HG03159 (cell line): ENCODE data around the gene TENM4.

ENCODE experiments used
- ATAC-seq: cut with Tn5 transposase; IDR thresholded peaks from one replicate; pipeline ENCODE4 v1.9.1; 2021; ENCODE audit warnings: mild to moderate bottlenecking, moderate library complexity; ENCODE audit not compliant: unreplicated experiment

Gene TENM4

DNA sequence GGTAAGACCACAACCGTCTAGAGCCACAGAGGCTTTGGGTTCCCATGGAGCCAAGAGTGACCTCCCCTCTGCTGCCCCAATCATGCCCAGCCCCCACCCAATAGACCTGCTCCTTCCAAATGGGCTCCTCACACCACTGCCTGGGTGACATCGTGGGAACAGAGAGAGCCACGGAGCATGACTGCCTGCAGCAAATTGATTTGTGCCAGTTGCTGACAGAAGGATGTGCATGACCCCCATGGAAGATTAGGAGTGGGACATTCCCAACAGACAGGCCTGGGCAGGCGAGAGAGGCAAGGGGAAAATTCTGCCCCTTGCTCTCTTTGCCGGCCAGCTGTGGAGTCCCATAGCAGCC lies 88.5 kb downstream of the TENM4 start:
- no peak for ATAC-seq

DNA sequence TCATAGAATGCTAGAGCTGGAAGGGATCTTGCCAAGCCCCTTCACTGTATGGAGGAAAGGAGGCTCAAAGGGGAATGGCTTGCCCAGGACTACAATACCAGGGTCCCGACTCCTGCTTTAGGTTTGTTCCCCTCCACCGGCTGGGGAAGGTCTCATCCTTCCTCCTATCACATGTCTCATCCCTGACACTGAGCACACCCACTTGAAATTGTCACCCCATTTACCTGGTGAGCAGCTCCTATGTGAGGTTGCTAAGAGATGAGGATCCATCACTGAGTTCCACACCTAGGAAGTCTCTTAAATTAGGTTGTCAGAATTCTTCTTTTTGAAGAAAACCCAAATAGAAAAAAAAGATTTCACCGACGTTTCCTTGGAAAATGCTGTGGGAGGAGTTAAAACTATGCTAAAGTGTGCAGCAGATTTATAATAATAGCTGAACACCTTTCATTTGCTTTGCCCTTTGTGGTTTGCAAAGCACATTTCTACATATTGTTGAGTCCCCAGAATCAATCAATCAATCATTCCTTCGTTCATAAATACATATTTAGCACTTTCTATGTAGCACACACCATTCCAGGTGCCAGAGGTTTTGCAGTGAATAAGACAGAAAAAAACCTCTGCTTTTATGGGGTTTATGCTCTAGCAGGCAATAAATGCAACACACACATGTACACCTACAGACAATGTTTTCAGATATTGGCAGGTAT lies 91.7 kb downstream of the TENM4 start:
- ATAC-seq, result no peak

DNA sequence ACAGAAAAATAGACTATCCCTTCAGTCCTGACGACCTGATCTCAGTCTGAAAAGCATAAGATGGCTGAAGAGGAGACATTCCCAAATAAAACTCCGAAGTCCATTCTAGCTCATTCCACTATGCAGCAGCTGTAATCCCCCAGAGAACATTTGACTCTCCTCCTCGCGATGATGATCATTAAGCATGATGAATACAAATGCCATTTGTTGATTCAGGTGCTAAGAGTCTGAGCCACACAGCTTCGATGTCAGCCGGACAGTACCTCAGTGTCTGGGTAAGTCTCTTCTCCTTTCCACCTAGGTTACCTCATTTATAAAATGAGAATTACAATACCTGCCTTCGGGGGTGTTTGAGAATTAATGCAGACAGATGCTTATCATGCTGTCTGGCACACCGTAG lies 94.8 kb downstream of the TENM4 start:
- no peak for ATAC-seq

DNA sequence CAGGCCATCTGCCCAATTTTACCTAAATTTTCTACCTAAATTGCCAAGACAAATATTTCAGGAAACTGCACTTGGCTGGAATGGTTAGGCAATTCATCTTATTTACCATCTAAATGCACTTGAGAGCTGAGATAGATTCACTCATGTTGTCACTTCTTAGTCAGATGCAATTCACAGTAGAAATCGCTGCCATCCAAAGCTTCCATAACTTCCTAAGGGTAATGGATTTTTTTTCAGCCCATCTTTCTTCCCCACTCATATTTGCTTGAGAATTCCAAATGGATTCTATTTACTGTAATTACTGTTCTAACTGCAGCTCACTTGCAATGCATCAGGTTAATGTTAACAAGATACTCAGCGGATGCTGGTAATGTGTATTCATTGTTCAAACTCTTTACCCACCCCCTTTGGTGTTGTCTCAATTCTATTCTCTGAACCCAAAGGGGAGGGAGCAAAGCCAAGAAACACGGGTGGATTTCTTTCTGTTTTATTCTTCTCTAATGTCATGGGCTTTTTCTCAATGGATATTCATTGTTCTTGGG lies 96.0 kb downstream of the TENM4 start:
- no peak for ATAC-seq

DNA sequence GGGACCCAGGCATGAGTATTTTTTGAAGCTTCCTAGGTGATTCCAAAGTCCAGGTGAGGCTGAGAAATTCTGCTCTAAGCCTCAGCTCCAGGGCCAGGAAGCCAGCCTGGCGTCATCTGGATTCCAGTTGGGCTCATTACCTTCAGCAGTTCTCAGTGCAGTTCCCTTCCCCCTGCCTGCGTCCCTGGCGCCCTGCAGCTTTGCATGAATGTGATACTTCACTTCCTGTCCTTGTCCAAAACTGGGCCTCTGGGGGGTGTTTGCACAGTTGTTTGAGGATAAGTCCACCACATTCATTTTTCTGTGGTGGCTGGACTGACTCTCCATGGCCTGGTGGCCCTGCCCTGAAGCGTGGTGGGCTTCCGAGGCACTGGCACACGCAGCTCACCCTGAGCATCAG lies 98.1 kb downstream of the TENM4 start:
- no peak for ATAC-seq

DNA sequence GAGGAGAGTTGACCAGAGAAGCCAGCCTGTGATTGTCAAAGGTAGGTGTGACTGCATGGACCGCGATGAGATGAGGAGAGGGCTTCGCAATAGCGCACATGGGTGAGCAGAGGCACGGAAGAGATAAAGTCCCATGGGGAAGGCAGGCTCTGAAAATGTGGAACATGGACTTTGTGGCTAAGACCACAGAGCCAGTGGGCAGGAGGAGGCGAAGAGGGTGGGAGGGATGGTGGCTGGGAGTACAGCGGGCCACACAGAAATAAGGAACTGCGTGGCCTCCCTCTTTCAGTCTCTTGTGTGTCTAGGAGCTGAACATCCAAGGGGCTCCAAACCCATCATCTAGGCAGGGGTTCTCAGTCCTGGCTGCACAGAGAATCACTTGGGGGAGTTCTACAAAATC lies 98.6 kb downstream of the TENM4 start:
- ATAC-seq, result no peak

DNA sequence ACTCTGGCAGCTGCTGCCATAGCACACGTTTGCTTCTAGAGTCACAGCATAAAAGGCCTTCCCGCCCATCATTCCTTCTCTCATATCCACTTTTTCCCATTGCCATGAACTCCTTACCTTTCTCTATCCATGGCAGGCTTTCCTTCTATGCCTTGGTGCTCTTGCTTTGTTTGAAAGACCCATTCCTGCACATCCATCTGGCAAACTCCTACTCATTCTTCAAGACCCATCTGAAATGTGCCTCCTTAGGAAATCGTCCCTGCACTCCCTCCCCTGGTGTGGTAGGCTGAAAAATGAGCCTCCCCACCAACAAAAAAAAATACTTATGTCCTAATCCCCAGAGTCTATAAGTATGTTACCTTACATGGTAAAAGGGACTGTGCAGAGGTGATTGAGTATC lies 100.3 kb downstream of the TENM4 start:
- ATAC-seq, result no peak

DNA sequence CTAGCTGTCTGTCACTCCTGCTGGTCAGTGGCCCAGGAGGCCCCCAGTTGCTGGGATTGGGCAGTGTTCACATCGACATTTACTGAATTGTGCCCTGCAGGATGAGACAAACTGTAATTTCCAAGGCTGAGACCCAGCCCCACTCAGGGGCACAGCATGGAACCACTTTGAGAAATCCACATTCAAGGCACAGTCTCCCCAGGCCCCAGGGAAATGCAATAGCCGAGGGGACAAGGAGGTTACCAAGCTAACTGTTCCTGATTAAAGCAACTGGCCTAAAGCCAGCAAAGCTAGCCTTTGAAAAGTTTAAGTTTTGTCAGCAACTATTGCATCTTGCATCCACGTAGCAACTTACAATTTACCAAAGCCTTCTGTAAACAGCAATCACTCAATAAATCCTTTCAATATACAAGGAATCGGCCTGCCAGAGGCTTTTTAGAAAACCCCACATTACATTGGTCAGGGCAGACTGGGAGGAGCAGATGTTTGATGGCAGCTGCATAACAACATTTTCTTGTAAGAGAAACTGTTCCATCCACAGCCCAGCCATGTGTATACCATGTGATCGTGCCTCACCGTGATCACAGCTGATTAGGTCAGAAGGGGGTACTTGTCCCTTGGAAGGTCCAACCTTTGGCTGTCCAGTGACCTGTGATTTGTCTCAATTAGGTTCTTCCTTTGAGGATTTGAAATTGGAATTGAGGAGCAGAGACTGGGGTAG lies 103.9 kb downstream of the TENM4 start:
- no peak for ATAC-seq

DNA sequence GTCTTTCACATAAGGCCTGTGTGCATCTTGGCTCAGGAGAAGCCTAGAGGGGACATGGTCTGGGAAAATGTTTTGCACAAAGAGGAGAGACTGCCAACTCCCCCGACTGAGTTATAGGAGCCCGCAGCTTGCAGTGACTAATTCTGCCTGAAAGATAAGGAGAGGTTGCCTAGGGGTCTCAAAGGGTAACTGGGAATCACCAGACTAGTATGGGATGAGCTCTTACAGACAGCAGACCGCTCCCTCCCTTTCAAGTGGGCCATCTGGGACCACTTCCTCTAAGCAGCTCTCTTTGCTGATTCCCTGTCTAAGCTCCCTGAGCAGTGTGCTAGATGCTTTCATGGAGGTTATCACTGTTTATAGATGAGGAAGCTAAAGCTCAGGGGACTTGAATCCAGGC lies 105.1 kb downstream of the TENM4 start:
- no peak for ATAC-seq

DNA sequence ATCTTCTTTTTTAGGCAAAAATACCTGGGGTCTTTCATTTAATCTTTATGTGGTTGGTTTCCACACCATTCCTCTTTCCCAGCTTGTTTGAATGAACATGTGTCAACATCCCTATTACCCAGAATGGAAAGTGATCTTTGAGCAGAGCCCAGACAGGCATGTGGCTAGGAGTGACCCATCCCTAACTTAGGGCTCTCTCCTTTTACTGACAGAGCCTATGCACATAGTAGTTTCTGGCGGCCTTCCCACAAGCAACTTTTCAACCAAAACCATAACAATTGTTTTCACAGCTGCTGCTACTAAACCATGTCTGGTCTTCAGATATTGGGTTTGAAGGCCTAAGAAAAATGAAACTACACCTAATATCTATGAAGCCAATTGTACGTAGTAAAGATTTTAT lies 107.5 kb downstream of the TENM4 start:
- ATAC-seq, result no peak

DNA sequence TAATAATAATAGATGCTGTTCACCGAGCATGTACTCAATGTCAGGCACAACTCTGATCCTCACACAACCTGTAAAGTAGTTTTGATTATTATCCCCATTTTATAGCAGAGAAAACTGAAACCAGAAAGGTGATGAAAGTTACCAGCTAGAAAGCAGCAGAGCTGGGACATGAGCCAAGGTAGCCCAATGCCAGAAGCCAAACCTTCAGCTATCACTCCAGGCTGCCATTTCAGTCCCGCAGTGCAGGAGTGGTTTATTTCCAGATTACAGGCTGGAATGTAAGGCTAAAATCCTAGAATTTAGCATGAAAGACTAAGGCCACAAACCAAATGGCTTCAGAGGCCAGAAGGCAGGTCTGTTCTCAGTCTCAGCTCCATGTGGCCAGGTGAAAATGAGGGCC lies 108.8 kb downstream of the TENM4 start:
- ATAC-seq, result no peak

DNA sequence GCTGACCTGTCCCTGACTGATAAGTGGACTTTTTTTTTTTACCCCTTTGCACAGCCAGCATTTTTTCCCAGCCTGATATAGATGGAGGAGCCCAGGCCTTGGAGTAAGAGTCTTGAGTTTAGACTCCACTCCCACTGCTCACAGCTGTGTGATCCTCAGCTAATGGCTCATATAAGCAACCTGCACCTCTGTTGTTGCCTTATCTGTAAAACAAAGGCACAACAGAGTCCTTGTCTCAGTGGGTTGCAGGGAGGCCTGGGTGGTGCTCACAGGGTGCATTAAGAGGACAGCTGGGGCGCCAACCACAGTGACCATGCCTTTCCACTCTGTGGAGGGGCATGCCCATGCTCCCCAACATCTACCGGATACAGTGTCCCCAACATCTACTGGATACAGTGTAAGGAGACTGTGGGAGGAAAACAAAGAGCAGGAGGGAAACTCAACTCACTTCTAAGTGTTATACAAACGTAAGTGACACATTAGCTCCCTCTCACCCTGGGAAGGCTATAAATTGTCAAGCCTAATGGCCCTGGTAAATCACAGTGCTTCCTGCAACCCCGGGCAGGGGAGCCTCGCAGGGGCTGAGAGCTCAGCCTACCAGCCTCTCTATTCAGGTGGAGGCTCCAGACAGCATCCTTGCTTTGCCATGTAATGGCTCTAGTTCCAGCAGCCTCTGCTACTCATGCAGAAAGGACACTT lies 109.5 kb downstream of the TENM4 start:
- no peak for ATAC-seq

DNA sequence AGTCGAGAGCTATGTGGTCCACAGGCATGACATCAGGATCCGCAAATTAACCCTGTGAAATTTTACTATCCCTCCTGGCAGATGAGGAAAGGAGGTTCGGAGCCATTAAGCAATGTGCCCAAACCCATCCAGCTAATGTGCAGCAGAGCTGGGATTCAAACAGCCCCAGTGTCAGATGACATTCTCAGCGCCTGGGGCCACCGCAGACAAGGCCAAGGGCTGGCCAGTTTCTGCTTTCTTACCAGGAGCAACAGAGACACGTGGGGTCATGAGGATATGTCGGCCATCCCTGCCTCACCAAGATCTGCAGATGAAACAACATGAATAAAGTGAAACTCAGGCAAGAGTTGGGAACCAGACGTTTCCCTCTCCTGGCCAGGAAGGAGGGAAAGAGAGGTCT lies 110.2 kb downstream of the TENM4 start:
- no peak for ATAC-seq

DNA sequence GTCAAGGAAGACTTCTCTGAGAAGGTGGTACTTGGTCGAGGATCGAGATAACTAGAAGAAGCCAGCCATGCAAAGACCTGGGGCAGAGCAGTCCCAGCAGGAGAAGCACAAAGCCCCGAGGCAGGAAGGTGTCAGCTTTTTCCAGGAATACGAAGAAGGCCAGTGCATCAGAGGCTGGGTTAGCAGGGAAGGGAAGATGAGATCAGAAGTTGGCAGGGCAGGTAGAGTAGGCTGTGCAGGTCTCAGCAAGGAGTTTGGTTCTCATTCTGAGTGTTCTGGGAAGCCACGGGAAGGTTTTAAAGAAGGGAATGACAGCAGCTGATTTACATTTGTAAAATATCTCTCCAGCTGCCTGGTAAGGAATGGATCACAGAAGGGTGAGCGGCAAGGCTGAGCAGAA lies 111.3 kb downstream of the TENM4 start:
- ATAC-seq, result no peak

DNA sequence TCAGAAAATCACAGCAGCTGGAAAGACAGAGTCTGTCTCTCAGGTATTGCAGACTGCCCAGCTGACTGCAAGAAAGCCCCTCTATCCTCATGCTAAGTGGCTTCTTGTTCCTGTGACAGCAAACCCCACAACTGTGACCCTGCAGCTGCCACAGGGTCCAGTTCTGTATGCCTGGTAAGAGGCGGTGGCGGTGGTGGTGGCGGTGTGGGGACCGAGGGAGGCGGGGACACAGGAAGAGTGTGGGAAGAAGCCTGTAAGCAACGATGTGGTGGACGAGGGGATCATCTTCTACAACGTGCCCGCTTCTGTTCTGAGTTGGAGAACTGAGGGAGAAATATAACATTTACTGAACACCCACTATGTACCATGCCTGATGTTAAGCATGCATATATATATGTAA lies 112.4 kb downstream of the TENM4 start:
- no peak for ATAC-seq

DNA sequence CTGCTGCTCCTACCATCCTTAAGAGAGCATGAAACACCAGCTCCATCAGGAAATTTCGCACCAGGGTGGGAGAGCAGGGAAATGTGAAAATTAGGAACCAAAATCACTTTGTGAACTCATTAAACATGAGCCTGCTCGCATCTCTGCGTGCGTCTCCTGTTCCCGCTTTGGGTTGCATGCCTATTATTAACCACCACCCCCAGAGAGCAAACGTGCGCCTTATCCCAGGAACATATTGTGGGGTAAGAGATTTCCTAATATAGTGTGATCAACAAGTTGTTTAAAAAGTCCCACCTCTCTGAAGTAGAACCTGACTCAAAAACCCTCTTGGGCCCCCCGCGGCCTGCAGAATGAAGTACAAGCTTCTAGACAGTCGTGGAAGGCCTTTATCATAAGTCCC lies 115.0 kb downstream of the TENM4 start:
- no peak for ATAC-seq

DNA sequence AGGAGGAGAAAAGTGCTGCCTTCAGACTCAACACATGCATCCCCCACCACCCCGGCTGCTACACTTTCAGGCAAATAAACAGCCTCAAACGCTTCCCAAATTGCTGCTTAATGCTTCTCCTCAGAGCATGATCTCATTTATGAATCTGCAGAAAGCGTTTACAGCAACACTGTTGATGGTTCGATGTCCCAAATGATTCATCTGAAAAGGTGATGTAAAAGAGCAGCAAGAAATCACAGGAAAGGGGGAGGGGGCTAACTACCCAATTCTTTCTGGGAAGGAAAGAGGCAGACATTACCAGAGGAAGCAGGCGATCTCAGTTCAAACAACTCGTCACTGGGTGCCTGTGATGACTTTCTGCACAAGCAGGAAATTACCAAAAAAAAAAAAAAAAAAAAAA lies 119.6 kb downstream of the TENM4 start:
- no peak for ATAC-seq

DNA sequence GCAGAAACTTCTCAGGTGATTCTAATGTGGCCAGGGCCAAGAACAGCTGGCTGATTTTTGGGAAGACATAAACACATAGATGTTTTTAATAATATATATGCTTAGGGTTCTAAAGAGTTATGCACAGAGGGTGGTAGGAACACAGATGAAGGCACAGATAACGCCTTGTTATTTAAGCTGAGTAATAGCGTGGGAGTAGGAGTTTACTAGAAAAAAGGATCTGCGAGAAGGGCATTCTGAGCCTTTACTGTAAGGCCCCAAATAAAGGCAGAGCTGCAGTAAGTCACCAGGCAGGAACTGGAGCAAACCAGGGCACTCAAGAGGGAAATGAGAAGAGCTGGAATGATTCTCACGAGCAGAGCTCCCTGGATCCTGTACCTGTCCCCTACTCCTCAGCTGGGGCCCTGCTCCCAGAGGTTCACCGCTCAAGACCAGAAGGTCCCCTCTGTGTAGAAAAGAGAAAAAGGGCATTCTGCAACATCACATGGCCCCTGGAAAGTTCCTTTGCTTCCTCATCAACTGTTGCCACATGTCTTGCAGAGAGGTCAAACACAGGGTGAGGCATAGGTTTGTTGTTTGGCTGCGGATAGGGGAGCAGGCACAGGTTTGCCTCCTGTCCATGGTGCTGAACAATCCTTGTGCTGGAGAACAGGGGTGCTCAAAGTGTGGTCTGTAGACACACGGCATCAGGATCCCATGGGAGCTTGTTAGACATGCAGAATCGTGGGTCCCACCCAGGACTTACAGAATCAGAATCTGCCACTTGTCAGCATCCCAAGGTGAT lies 125.7 kb downstream of the TENM4 start:
- ATAC-seq, result no peak

DNA sequence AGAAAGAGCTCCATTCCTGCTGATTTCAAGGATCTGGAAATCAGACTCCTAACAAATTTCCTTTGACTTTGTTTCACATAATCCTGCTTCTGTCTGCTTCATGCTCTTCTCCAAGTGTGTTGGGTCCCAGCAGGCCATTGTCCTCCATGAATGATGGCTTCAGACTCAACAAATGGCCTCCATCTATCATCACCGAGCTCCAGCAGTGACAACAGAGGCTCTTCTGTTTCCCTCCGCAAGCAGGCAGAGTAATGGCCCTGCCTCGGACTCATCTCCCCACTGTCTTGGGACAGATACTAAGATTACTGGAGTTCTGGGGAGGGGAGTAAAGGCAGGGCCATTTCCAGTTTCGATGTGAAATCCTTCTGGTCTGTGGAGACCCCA lies 127.3 kb downstream of the TENM4 start:
- ATAC-seq, result no peak

DNA sequence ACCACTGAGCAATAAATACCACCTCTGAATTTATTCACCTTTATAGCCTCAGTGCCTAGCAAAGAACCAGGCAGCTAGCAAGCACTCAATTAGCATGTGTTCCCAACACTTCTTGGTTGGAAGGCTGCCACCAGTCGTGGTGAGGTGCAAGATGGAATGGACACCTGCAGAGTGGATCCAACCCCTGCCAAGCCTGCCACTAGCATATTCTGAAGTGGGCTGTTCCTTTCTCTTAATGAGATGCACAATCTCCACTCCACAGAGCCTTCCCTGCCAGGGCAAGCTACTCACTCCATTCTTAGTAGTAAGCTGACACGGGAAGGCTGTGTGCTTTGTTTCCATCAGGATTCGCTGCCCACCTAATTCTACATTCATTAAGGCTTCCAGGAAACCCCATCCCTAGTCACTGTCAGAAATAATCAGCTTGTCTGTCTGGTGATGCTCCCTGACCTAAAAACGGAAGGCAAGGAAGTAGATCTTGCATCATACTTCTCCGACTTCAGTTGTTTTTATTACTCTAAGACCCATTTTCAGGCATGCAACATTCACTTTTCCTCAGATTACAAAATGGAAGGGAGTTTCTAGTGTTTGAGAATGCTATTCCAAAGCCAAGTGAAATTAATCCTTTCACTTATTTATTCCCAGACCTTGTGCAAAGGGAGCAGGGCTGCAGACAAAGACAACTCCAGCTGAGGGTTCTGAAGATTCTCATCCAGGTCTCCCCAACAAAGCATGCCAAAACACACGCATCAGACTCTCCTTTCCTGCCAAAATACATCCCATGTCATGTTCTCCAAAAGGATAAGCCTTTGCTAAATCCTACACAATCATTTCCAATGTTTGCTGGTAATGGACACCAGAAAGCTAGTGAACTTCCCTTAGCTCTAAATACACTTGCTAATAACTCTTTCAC lies 128.0 kb downstream of the TENM4 start:
- ATAC-seq, result no peak
